Measurements from ENCODE around the gene FUBP3.

FUBP3 gene

DNA sequence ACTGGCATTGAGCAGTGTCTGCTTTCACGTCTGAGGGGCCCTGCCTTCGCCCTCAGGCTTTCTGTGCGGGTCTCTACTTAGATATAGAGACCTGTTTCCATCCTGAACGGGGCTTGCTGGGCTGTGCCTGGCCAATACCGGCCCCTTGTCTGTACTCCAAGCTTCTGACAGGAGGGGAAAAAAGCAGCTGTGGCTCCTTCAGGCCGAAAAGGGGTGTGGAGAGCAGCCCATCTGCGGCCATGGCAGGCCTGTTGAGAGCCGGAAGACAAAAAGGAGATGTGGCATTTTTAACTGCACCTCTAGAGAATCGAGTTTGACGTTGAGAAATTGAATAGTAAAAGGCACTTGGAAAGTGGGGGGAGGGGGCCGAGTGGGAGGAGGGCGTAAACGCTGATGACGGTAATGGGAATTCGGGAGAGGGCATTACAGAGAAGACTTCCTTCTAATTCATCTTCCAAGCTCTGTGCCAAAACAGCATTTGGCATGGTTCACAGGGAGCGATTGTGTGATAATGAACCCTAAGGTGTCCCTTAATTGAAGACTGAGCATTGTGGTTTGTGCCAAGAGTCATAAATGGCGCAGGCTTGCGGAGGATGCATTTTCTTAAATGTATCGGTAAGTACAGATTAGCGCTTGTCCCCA, 59.9 kb downstream of the FUBP3 start:
- no peak for DNase-seq (ENCODE audit: low read depth)
- TF ChIP-seq, protein P1, sequence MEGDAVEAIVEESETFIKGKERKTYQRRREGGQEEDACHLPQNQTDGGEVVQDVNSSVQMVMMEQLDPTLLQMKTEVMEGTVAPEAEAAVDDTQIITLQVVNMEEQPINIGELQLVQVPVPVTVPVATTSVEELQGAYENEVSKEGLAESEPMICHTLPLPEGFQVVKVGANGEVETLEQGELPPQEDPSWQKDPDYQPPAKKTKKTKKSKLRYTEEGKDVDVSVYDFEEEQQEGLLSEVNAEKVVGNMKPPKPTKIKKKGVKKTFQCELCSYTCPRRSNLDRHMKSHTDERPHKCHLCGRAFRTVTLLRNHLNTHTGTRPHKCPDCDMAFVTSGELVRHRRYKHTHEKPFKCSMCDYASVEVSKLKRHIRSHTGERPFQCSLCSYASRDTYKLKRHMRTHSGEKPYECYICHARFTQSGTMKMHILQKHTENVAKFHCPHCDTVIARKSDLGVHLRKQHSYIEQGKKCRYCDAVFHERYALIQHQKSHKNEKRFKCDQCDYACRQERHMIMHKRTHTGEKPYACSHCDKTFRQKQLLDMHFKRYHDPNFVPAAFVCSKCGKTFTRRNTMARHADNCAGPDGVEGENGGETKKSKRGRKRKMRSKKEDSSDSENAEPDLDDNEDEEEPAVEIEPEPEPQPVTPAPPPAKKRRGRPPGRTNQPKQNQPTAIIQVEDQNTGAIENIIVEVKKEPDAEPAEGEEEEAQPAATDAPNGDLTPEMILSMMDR (IDR thresholded peaks at IDR 0.05; ENCODE audit: low read depth, low read length, missing control alignments): no peak
- no peak overlapping the region for H3K4me3 ChIP-seq (ENCODE audit: low read depth, low read length)
- in situ Hi-C loops (cut with HindIII; ENCODE audit: low sequenced_read_pairs): no loop called here

DNA sequence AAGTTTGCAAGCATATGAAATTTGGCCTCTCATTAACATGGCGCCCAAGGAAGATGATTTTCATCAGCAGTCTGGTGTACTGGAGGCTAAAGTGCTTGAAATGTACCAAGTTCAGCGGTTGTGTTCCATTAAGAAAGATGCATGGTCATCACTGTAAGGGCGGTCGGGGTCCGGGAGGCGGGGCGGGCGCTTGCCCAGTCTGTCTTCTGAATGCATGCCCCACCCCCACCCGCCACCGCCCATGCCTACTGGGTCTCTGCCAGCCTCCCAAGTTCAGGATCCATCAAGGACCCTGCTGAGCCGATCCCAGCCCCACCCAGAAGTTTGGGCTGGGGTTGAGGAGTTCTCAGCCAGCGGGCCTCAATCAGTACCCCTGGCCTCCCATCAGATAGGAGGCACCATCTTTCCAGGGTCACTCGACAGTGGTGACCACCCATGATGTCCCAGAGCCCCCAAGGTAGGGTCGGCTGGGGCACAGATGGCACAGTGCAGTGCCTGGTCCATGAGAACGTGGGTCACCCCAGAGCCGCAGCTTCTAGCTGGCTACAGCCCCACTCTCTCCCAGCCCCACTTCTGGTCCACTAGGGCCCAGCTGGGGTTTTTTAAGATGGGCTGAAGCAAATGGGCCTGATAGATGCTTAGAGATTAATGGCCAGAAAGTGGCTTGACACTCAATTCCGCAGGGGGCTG, 60.6 kb downstream of the FUBP3 start:
- DNase-seq (ENCODE audit: low read depth): no peak
- in situ Hi-C loops (cut with HindIII; ENCODE audit: low sequenced_read_pairs): no loop called here
- TF ChIP-seq, protein P1 (IDR thresholded peaks at IDR 0.05; ENCODE audit: low read depth, low read length, missing control alignments): no peak
- no peak overlapping the region for H3K4me3 ChIP-seq (ENCODE audit: low read depth, low read length)

DNA sequence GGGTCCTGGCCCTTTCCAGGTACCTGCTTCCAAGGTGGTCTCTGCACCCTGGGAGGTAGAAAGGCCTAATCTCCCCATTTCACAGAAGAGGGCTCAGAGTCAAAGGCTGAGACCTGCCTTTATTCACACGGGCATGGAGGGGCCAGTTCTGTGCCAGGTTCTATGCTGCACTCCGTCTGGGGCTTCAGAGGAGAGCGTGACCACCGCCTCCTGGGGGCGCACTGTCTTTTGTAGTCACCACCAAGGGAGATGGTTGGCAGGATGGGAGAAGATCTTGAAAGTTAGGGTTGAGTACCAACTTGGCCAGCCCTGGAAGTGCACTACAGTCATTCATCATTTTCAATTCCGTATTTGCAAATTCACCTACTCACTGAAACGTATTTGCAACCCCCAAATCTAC, 61.3 kb downstream of the FUBP3 start:
- in situ Hi-C loops (cut with HindIII; ENCODE audit: low sequenced_read_pairs): no loop called here
- no peak overlapping the region for H3K4me3 ChIP-seq (ENCODE audit: low read depth, low read length)
- DNase-seq (ENCODE audit: low read depth): no peak
- TF ChIP-seq, protein P1 (IDR thresholded peaks at IDR 0.05; ENCODE audit: low read depth, low read length, missing control alignments): no peak

DNA sequence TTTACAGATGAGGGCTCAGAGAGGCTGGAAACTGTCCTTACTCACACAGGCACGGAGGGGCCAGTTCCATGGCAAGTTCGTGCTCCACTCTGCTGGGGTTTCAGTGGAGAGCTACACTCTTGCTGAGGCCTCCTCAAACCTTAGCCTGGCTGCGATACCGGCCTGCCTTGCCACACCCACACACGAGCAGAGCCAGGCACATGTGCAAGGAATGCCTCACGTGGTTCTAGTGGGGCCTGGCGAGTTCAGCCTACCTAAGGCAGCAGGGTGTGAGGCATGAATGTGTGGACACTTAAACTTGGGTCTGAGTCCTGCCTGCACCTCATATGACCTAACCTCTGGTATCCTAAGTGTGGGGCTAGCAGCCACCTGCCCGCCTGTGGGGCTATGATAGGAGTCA, 63.5 kb downstream of the FUBP3 start:
- TF ChIP-seq, protein P1 (IDR thresholded peaks at IDR 0.05; ENCODE audit: low read depth, low read length, missing control alignments): no peak
- no peak overlapping the region for H3K4me3 ChIP-seq (ENCODE audit: low read depth, low read length)
- no peak for DNase-seq (ENCODE audit: low read depth)
- in situ Hi-C loops (cut with HindIII; ENCODE audit: low sequenced_read_pairs): no loop called here

DNA sequence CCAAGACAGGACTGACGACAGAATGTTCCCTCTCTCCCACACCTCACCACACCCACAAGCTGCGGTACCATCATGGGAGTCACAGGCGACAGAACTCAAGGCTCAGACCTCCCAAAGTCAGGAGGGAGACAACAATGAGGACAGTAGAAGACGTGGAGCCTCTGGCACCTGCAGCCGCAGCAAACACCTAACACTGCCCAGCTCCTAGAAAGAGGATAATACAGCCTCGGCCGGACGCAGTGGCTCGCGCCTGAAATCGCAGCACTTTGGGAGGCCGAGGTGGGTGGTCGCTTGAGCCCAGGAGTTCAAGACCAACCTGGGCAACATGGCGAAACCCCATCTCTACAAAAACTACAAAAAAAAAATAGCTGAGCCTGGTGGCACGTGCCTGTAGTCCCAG, 71.8 kb downstream of the FUBP3 start:
- H3K4me3 ChIP-seq (ENCODE audit: low read depth, low read length): no peak overlapping the region
- in situ Hi-C loops (cut with HindIII; ENCODE audit: low sequenced_read_pairs): no loop called here
- TF ChIP-seq, protein P1 (IDR thresholded peaks at IDR 0.05; ENCODE audit: low read depth, low read length, missing control alignments): no peak
- DNase-seq (ENCODE audit: low read depth): no peak

DNA sequence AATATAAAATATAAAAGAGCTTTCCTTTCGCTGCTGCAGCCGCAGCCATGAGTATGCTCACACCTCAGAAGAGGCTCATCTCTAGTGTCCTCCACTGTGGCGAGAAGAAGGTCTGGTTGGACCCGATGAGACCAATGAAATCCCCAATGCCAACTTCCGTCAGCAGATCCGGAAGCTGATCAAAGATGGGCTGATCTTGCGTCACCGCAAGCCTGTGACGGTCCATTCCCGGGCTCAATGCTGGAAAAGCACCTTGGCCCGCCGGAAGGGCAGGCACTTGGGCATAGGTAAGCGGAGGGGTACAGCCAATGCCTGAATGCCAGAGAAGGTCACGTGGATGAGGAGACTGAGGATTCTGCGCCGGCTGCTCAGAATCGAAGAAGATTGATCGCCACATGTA, 72.4 kb downstream of the FUBP3 start:
- TF ChIP-seq, protein P1 (IDR thresholded peaks at IDR 0.05; ENCODE audit: low read depth, low read length, missing control alignments): no peak
- H3K4me3 ChIP-seq (ENCODE audit: low read depth, low read length): no peak overlapping the region
- no peak for DNase-seq (ENCODE audit: low read depth)
- in situ Hi-C loops (cut with HindIII; ENCODE audit: low sequenced_read_pairs): no loop called here
